WTC11 (cell line): ENCODE results near the gene MPP2. TPM values are rescaled to one million over a fixed set of nuclear protein-coding genes. Genes with fewer than 3 reads are reported as not detected.
A peak's percentile ranks its signal among the peaks of the same experiment; 100 is the strongest.

ENCODE experiments used
- ATAC-seq: fragments of 200-7000 bp; cut with Tn5 transposase; 2 replicates; pipeline ENCODE4 v1.10.0; 2021; ENCODE audit warnings: mild to moderate bottlenecking, moderate library complexity
- CTCF ChIA-PET: fragments of 300-600 bp; sonication (Branson Sonifier 250); formaldehyde crosslinking; loops from one replicate; lab custom pipeline; 2021; ENCODE audit warnings: antibody characterized with exemption; lab: Charles Lee
- POLR2A ChIA-PET: fragments of 350-600 bp; sonication (Branson Sonifier 250); formaldehyde crosslinking; loops from one replicate; lab custom pipeline; 2021; ENCODE audit warnings: antibody characterized with exemption; lab: Charles Lee
- DNase-seq: peaks from one replicate; pipeline ENCODE4 v3.0.0; 2021; ENCODE audit warnings: low spot score
- H3K27ac Mint-ChIP-seq: 2 replicates; pipeline ENCODE4 v1.8.0; 2021; ENCODE audit warnings: mixed read lengths
- H3K27me3 Mint-ChIP-seq: 2 replicates; pipeline ENCODE4 v1.8.0; 2021; ENCODE audit warnings: low read depth, mild to moderate bottlenecking, moderate library complexity, mixed read lengths
- H3K36me3 Mint-ChIP-seq: 2 replicates; pipeline ENCODE4 v1.8.0; 2021; ENCODE audit warnings: mixed read lengths
- H3K4me1 Mint-ChIP-seq: 2 replicates; pipeline ENCODE4 v1.8.0; 2022; ENCODE audit warnings: mixed read lengths
- H3K4me3 Mint-ChIP-seq: 2 replicates; pipeline ENCODE4 v1.8.0; 2021; ENCODE audit warnings: mild to moderate bottlenecking, moderate library complexity, mixed read lengths
- H3K9me3 Mint-ChIP-seq: 2 replicates; pipeline ENCODE4 v1.8.0; 2021; ENCODE audit warnings: mixed read lengths
- CBFB ChIP-seq: sonication (generic); formaldehyde crosslinking; IDR thresholded peaks from 2 replicates; pipeline ENCODE4 v1.8.1; 2022; ENCODE audit warnings: mild to moderate bottlenecking, low read depth, missing genetic modification reagents
- CDX4 ChIP-seq: fragments of 250-450 bp; sonication (Bioruptor Pico); IDR thresholded peaks from 2 replicates; pipeline ENCODE4 v1.9.0; 2021; ENCODE audit warnings: moderate library complexity, mild to moderate bottlenecking, inconsistent platforms, borderline replicate concordance
- CREB1 ChIP-seq: sonication (generic); formaldehyde crosslinking; IDR thresholded peaks from 2 replicates; pipeline ENCODE4 v1.8.0; 2023; ENCODE audit warnings: mild to moderate bottlenecking, missing genetic modification reagents
- ELF4 ChIP-seq: sonication (generic); formaldehyde crosslinking; IDR thresholded peaks from 2 replicates; pipeline ENCODE4 v1.8.1; 2022; ENCODE audit warnings: low read depth, mild to moderate bottlenecking, moderate library complexity, missing genetic modification reagents
- EMX1 ChIP-seq: fragments of 250-450 bp; sonication (Bioruptor Pico); IDR thresholded peaks from 2 replicates; pipeline ENCODE4 v1.8.0; 2021; ENCODE audit warnings: mild to moderate bottlenecking
- FOXJ3 ChIP-seq: sonication (generic); formaldehyde crosslinking; IDR thresholded peaks from 2 replicates; pipeline ENCODE4 v1.9.0; 2021; ENCODE audit warnings: missing genetic modification reagents, mild to moderate bottlenecking, borderline replicate concordance
- GABPB1 ChIP-seq: sonication (generic); formaldehyde crosslinking; IDR thresholded peaks from 2 replicates; pipeline ENCODE4 v1.8.1; 2023; ENCODE audit warnings: mild to moderate bottlenecking, missing genetic modification reagents
- IRF1 ChIP-seq: sonication (generic); formaldehyde crosslinking; IDR thresholded peaks from 2 replicates; pipeline ENCODE4 v1.8.0; 2023; ENCODE audit warnings: missing genetic modification reagents
- IRF2 ChIP-seq: sonication (generic); formaldehyde crosslinking; IDR thresholded peaks from 2 replicates; pipeline ENCODE4 v1.8.0; 2022; ENCODE audit warnings: low read depth, missing genetic modification reagents, borderline replicate concordance
- JAZF1 ChIP-seq: fragments of 250-450 bp; sonication (Bioruptor Pico); IDR thresholded peaks from 2 replicates; pipeline ENCODE4 v1.9.0; 2021; ENCODE audit warnings: moderate library complexity, mild to moderate bottlenecking, inconsistent platforms
- MAX ChIP-seq: sonication (generic); formaldehyde crosslinking; IDR thresholded peaks from 2 replicates; pipeline ENCODE4 v1.8.0; 2022; ENCODE audit warnings: mild to moderate bottlenecking, missing genetic modification reagents
- NFYB ChIP-seq: sonication (generic); formaldehyde crosslinking; conservative IDR thresholded peaks from 2 replicates; pipeline ENCODE4 v1.8.0; 2022; ENCODE audit warnings: low read depth, missing genetic modification reagents
- NR3C1 ChIP-seq: sonication (generic); formaldehyde crosslinking; conservative IDR thresholded peaks from 2 replicates; pipeline ENCODE4 v1.8.1; 2023; ENCODE audit warnings: low read depth, mild to moderate bottlenecking, missing genetic modification reagents
- PRRX2 ChIP-seq: fragments of 250-450 bp; sonication (Bioruptor Pico); IDR thresholded peaks from 2 replicates; pipeline ENCODE4 v1.8.0; 2021; ENCODE audit warnings: mild to moderate bottlenecking
- SMAD3 ChIP-seq: sonication (generic); formaldehyde crosslinking; IDR thresholded peaks from 2 replicates; pipeline ENCODE4 v1.8.0; 2022; ENCODE audit warnings: missing genetic modification reagents, mild to moderate bottlenecking, borderline replicate concordance
- SMAD4 ChIP-seq: sonication (generic); formaldehyde crosslinking; IDR thresholded peaks from 2 replicates; pipeline ENCODE4 v1.8.0; 2022; ENCODE audit warnings: mild to moderate bottlenecking, missing genetic modification reagents
- SOX15 ChIP-seq: fragments of 250-450 bp; sonication (Bioruptor Pico); IDR thresholded peaks from 2 replicates; pipeline ENCODE4 v1.9.0; 2021; ENCODE audit warnings: mild to moderate bottlenecking
- SP1 ChIP-seq: sonication (generic); formaldehyde crosslinking; conservative IDR thresholded peaks from 2 replicates; pipeline ENCODE4 v1.8.1; 2022; ENCODE audit warnings: missing genetic modification reagents
- ZMAT4 ChIP-seq: fragments of 250-450 bp; sonication (Bioruptor Pico); IDR thresholded peaks from 2 replicates; pipeline ENCODE4 v1.9.0; 2021; ENCODE audit warnings: mild to moderate bottlenecking
- ZNF121 ChIP-seq: sonication (generic); formaldehyde crosslinking; IDR thresholded peaks from 2 replicates; pipeline ENCODE4 v1.8.0; 2023; ENCODE audit warnings: missing genetic modification reagents
- ZNF138 ChIP-seq: sonication (generic); formaldehyde crosslinking; conservative IDR thresholded peaks from 2 replicates; pipeline ENCODE4 v1.8.1; 2022; ENCODE audit warnings: mild to moderate bottlenecking, moderate library complexity, missing genetic modification reagents
- ZNF232 ChIP-seq: sonication (generic); formaldehyde crosslinking; IDR thresholded peaks from 2 replicates; pipeline ENCODE4 v1.8.0; 2022; ENCODE audit warnings: mild to moderate bottlenecking, missing genetic modification reagents
- ZNF317 ChIP-seq: sonication (generic); formaldehyde crosslinking; IDR thresholded peaks from 2 replicates; pipeline ENCODE4 v1.8.1; 2023; ENCODE audit warnings: low read depth, mild to moderate bottlenecking, moderate library complexity, missing genetic modification reagents, borderline replicate concordance
- ZNF423 ChIP-seq: fragments of 250-450 bp; sonication (Bioruptor Pico); IDR thresholded peaks from 2 replicates; pipeline ENCODE4 v2.1.2; 2022; ENCODE audit warnings: mild to moderate bottlenecking, moderate library complexity
- total RNA-seq: library from RNA; stranded (reverse); gene quantifications from 3 replicates; pipeline ENCODE4 v1.2.3, GENCODE V29; 2021
- TF ChIP-seq, protein P1 (sequence below): sonication (generic); formaldehyde crosslinking; IDR thresholded peaks from 2 replicates; pipeline ENCODE4 v1.8.1; 2023; ENCODE audit warnings: mild to moderate bottlenecking, missing genetic modification reagents, moderate library complexity
- TF ChIP-seq, protein P2 (sequence below): fragments of 250-450 bp; sonication (Bioruptor Pico); conservative IDR thresholded peaks from 2 replicates; pipeline ENCODE4 v1.9.0; 2021; ENCODE audit warnings: mild to moderate bottlenecking
- TF ChIP-seq, protein P3 (sequence below): sonication (generic); formaldehyde crosslinking; IDR thresholded peaks from 2 replicates; pipeline ENCODE4 v1.8.1; 2022; ENCODE audit warnings: missing genetic modification reagents, borderline replicate concordance
- TF ChIP-seq, protein P4 (sequence below): sonication (generic); formaldehyde crosslinking; IDR thresholded peaks from 2 replicates; pipeline ENCODE4 v1.8.1; 2022; ENCODE audit warnings: low read depth, mild to moderate bottlenecking, moderate library complexity, missing genetic modification reagents, borderline replicate concordance
- TF ChIP-seq, protein P5 (sequence below): sonication (generic); formaldehyde crosslinking; IDR thresholded peaks from 2 replicates; pipeline ENCODE4 v1.8.1; 2023; ENCODE audit warnings: mild to moderate bottlenecking, missing genetic modification reagents, moderate library complexity

Gene MPP2
- total RNA-seq, 1 experiment from 2014 or later: 29.3 TPM

DNA sequence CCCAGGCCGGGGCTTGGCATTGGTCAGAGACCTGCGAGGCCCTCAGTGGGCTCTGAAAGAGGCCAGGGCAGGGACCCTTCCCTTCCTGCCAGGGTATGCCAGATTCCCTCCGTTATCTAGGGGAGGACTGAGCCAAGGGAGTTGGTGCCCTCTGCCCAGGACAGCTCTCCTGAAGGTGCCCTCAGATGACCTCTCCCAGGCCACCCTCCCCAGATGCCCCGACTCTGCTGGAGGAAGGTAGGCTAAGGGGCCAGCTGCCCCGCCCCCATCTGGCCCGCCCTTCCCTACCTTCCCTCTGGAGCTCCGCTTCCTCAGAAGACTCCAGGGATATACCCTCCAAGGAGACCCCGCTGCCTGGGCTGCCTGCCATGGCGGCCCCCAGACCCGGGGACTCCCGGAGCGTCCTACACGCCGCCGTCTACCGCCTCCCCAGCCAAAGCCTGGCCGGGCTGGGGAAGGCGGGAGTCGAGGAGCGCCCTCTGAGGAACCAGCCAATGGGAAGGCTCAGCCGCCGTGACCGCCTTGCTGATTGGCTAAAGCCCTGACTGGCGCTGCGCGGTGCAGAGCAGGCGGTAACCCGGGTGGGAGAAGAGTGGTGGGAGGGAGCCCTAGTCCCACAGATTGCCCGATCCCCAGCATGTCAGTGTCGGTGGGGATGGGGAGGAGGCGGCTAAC, 7.0 kb downstream of the MPP2 start:
- CTCF ChIA-PET: interaction anchor here (0.6 to 4.7 kb wide), 9 partner anchors 9 to 106 kb away, joined by 3 to 33 read pairs (median 5); partner anchors contain the start of gene CD300LG
- Mint-ChIP-seq H3K4me1 (peaks cover 52% of the 10 kb centered on the region), H3K27me3 (peaks cover 32% of the 10 kb centered on the region), H3K4me3 (peak overlapping the region; percentile 75), H3K36me3 (peaks cover 4% of the 10 kb centered on the region; the same call in 1 of the 2 replicates), H3K9me3 (no peaks in the 10 kb centered on the region), H3K27ac (no peak overlapping the region)
- ATAC-seq: peak; percentile 92
- POLR2A ChIA-PET: interaction anchor here (0.5 to 0.7 kb wide), 2 partner anchors 12 to 103 kb away, joined by 3 to 4 read pairs; no protein-coding TSS in a partner anchor
- DNase-seq: peak; percentile 93
- TF ChIP-seq, protein P1, sequence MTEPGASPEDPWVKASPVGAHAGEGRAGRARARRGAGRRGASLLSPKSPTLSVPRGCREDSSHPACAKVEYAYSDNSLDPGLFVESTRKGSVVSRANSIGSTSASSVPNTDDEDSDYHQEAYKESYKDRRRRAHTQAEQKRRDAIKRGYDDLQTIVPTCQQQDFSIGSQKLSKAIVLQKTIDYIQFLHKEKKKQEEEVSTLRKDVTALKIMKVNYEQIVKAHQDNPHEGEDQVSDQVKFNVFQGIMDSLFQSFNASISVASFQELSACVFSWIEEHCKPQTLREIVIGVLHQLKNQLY (CRISPR knock-in tag): no peak
- TF ChIP-seq ELF4 (CRISPR knock-in tag) (no peak), EMX1 (CRISPR knock-in tag) (no peak), SP1 (CRISPR knock-in tag) (peak; percentile 66), ZNF317 (CRISPR knock-in tag) (no peak), SOX15 (CRISPR knock-in tag) (no peak), JAZF1 (CRISPR knock-in tag) (no peak), CBFB (no peak), ZNF232 (no peak), NR3C1 (no peak), SMAD4 (CRISPR knock-in tag) (no peak), ZNF138 (CRISPR knock-in tag) (no peak), PRRX2 (CRISPR knock-in tag) (no peak), GABPB1 (CRISPR knock-in tag) (no peak), ZNF121 (no peak), CDX4 (no peak), CREB1 (no peak), SMAD3 (CRISPR knock-in tag) (no peak), MAX (CRISPR knock-in tag) (peak; percentile 49; the same call in 1 of the 2 replicates), ZNF423 (CRISPR knock-in tag) (no peak), NFYB (CRISPR knock-in tag) (peak; percentile 96), ZMAT4 (CRISPR knock-in tag) (no peak), IRF2 (no peak), IRF1 (no peak), FOXJ3 (CRISPR knock-in tag) (no peak)
- TF ChIP-seq, protein P2, sequence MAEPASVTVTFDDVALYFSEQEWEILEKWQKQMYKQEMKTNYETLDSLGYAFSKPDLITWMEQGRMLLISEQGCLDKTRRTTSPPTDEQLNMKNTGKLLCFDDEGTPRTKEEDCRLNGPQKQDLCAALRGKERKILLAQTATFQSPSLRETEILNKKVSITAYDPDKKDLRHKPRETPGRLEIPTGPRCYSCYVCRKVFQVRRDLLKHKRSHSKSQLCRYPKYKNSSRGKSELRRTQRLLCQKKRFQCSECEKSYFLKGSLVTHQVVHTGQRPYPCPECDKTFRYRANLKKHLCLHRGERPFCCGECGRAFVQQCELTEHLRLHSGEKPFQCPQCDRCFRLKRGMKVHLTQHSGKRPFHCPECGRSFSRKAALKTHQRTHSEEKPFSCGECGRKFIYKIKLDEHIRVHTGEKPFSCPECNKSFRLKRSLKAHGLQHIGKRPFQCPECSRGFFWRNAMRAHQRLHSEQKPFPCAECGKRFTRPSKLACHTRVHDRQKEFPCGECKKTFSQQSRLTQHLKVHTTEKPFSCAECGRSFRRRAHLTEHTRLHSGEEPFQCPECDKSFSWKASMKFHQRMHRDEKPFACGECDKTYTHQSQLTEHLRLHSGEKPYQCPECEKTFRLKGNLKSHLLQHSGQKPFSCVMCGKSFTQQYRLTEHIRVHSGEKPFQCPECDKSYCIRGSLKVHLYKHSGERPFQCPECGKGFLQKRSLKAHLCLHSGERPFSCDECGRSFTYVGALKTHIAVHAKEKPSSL (CRISPR knock-in tag): no peak
- TF ChIP-seq, protein P3, sequence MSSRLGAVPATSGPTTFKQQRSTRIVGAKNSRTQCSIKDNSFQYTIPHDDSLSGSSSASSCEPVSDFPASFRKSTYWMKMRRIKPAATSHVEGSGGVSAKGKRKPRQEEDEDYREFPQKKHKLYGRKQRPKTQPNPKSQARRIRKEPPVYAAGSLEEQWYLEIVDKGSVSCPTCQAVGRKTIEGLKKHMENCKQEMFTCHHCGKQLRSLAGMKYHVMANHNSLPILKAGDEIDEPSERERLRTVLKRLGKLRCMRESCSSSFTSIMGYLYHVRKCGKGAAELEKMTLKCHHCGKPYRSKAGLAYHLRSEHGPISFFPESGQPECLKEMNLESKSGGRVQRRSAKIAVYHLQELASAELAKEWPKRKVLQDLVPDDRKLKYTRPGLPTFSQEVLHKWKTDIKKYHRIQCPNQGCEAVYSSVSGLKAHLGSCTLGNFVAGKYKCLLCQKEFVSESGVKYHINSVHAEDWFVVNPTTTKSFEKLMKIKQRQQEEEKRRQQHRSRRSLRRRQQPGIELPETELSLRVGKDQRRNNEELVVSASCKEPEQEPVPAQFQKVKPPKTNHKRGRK: no peak
- TF ChIP-seq, protein P4, sequence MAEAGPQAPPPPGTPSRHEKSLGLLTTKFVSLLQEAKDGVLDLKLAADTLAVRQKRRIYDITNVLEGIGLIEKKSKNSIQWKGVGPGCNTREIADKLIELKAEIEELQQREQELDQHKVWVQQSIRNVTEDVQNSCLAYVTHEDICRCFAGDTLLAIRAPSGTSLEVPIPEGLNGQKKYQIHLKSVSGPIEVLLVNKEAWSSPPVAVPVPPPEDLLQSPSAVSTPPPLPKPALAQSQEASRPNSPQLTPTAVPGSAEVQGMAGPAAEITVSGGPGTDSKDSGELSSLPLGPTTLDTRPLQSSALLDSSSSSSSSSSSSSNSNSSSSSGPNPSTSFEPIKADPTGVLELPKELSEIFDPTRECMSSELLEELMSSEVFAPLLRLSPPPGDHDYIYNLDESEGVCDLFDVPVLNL (CRISPR knock-in tag): no peak
- TF ChIP-seq, protein P5, sequence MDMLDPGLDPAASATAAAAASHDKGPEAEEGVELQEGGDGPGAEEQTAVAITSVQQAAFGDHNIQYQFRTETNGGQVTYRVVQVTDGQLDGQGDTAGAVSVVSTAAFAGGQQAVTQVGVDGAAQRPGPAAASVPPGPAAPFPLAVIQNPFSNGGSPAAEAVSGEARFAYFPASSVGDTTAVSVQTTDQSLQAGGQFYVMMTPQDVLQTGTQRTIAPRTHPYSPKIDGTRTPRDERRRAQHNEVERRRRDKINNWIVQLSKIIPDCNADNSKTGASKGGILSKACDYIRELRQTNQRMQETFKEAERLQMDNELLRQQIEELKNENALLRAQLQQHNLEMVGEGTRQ (CRISPR knock-in tag): no peak
